Adrenal gland (tissue), 12 donors: ENCODE measurements around the gene ANKRD55. TPM values are rescaled to one million over a fixed set of nuclear protein-coding genes. Genes with fewer than 3 reads are reported as not detected.
"Not testable (repeated sequence)": the region's sequence is repeated elsewhere in the genome, so short reads cannot be mapped to it uniquely, and the experiment has no call there.

Experiments
- DNase-seq, 7 donors: peaks; one replicate each; pipeline ENCODE4 v3.0.0-alpha.2; 2019 to 2020
- H3K27ac ChIP-seq, 5 donors: fragments of 200-600 bp; sonication (generic) in 4 of 5; 1 replicate in 3 of 5; 2 replicates in 2 of 5; pipeline versions ENCODE4 v1.5.1 to v1.8.0; 2016 to 2020; ENCODE audit warnings: mild to moderate bottlenecking in 1 of 5
- H3K27me3 ChIP-seq: fragments of 200-600 bp; 2 replicates; pipeline ENCODE4 v1.8.0; 2021
- H3K36me3 ChIP-seq, 2 donors: fragments of 200-600 bp; replicated peaks in 1 of 2; 1 replicate in 1 of 2; 2 replicates in 1 of 2; pipeline versions ENCODE4 v1.5.1 to v1.8.0; 2018 to 2022
- H3K4me1 ChIP-seq, 2 donors: fragments of 200-600 bp; replicated peaks in 1 of 2; 1 replicate in 1 of 2; 2 replicates in 1 of 2; pipeline versions ENCODE4 v1.5.1 to v1.8.0; 2018 to 2021
- H3K4me3 ChIP-seq, 4 donors: fragments of 200-600 bp; sonication (generic) in 3 of 4; one replicate each; pipeline ENCODE4 v1.5.1; 2016 to 2018
- H3K9me3 ChIP-seq, 3 donors: fragments of 200-600 bp; sonication (generic) in 1 of 3; replicated peaks in 1 of 3; 1 replicate in 2 of 3; 2 replicates in 1 of 3; pipeline versions ENCODE4 v1.5.1 to v1.8.0; 2016 to 2021
- CTCF ChIP-seq, 6 experiments: fragments of 450-650 bp in 4 of 6; fragments of 200-600 bp in 2 of 6; sonication (generic) in 1 of 6; IDR thresholded peaks; 1 replicate in 5 of 6; 2 replicates in 1 of 6; pipeline versions ENCODE4 v1.5.1 to v1.8.0; 2016 to 2021; ENCODE audit warnings: antibody characterized with exemption in 6 of 6, mild to moderate bottlenecking in 2 of 6, moderate library complexity in 1 of 6
- POLR2A ChIP-seq, 2 donors: fragments of 450-650 bp; IDR thresholded peaks; one replicate each; pipeline ENCODE4 v1.6.1; 2017; ENCODE audit warnings: antibody characterized with exemption in 2 of 2, mild to moderate bottlenecking in 2 of 2, moderate library complexity in 1 of 2
- WGBS, 4 donors: extraction: QIAGEN DNeasy Blood & Tissue Kit in 2 of 4; methylation state at CpG; one replicate each; pipeline versions ENCODE4 v1.1.5 to v1.1.7; 2013 to 2017; 5-methylcytosine and 5-hydroxymethylcytosine counted together
- intact Hi-C, 2 donors: fragments of 100-400 bp; cut with DNase I; formaldehyde crosslinking; loops; one replicate each; pipeline versions ENCODE4 v1.14.1 to v1.15.0; 2022 to 2023
- polyA plus RNA-seq, 3 donors: library from polyadenylated mRNA; stranded (reverse); fragments of 200-250 nt in 2 of 3; fragments of 350-450 nt in 1 of 3; fragmentation: Illumina TruSeq in 1 of 3; extraction: RNeasy Lipid Tissue Mini Kit (QIAGEN cat#74804) in 1 of 3; gene quantifications; one replicate each; pipeline ENCODE4 v1.2.3, GENCODE V29; 2013 to 2014
- total RNA-seq, 9 donors: library from RNA; depleted of rRNA in 4 of 9; stranded (reverse); fragments of >200 nt in 4 of 9; fragments of 120-200 nt in 1 of 9; fragmentation: NEBNext Ultra II Directional in 1 of 9; extraction: Animal tissue kit (Norgen Biotek cat#: 25700) in 1 of 9; gene quantifications; one replicate each; pipeline versions ENCODE4 v1.1.0 to v1.2.4, GENCODE V29; 2013 to 2023
- donor health status: healthy with polysubstance abuse.
- donor health status: Bipolar disorder and iron deficiency.
- donor health status: DM: yes; HTN: yes; CAD: no.
- donor health status: DM: no; HTN: no; CAD: no.
- donor health status: DM: no; HTN: no; CAD: no.
- donor health status: DM: yes; HTN: yes; CAD: no.

ANKRD55 gene
- total and polyA plus RNA-seq, 12 donors: 0.03 to 0.81 (median 0.29) TPM; not detected in 4

GRCh38 chr5:56230576-56230975 is 2.6 kb downstream of the ANKRD55 start:
- Histone ChIP-seq H3K4me3 (no peak overlapping the region), H3K9me3 (no peaks in the 10 kb centered on the region), H3K27me3 (no peaks in the 10 kb centered on the region), H3K4me1 (no peaks in the 10 kb centered on the region), H3K36me3 (no peaks in the 10 kb centered on the region), H3K27ac (no peak overlapping the region)
- TF ChIP-seq CTCF (IDR thresholded peaks at IDR 0.05) (no peak), POLR2A (IDR thresholded peaks at IDR 0.05) (no peak)
- intact Hi-C loops: no loop called here
- DNase-seq: no peak

- H3K4me3 ChIP-seq: no peak overlapping the region
- H3K9me3 ChIP-seq: no peaks in the 10 kb centered on the region
- 54 to 75% (median 66%) methylated on average over 7 of the region's 7 CpGs for WGBS, 4 donors
- TF ChIP-seq CTCF (IDR thresholded peaks at IDR 0.05) (no peak), POLR2A (IDR thresholded peaks at IDR 0.05) (no peak)
- H3K36me3 ChIP-seq: no peaks in the 10 kb centered on the region
- DNase-seq: no peak
- H3K27me3 ChIP-seq: no peaks in the 10 kb centered on the region
- intact Hi-C loops: no loop called here
- H3K4me1 ChIP-seq: no peaks in the 10 kb centered on the region
- H3K27ac ChIP-seq: no peak overlapping the region
Measured at GRCh38 chr5:56229111-56229510, 4.0 kb downstream of the ANKRD55 start.

GRCh38 chr5:56228631-56229030 is 4.5 kb downstream of the ANKRD55 start:
- Histone ChIP-seq H3K27me3 (no peaks in the 10 kb centered on the region), H3K4me3 (no peak overlapping the region), H3K4me1 (no peaks in the 10 kb centered on the region), H3K36me3 (no peaks in the 10 kb centered on the region), H3K9me3 (no peaks in the 10 kb centered on the region), H3K27ac (no peak overlapping the region)
- WGBS, 4 donors: 79 to 86% (median 83%) methylated on average over 6 of the region's 6 CpGs
- DNase-seq: no peak
- intact Hi-C loops: no loop called here
- TF ChIP-seq CTCF (IDR thresholded peaks at IDR 0.05): no peak
- no peak for TF ChIP-seq POLR2A (IDR thresholded peaks at IDR 0.05)

GRCh38 chr5:56227691-56228090 is 5.4 kb downstream of the ANKRD55 start:
- H3K27me3 ChIP-seq: no peaks in the 10 kb centered on the region
- no peak overlapping the region for H3K27ac ChIP-seq
- no peak for TF ChIP-seq CTCF (IDR thresholded peaks at IDR 0.05)
- no peak for TF ChIP-seq POLR2A (IDR thresholded peaks at IDR 0.05)
- DNase-seq: no peak
- H3K4me3 ChIP-seq: no peak overlapping the region
- H3K4me1 ChIP-seq: no peaks in the 10 kb centered on the region
- intact Hi-C loops: no loop called here
- H3K36me3 ChIP-seq: no peaks in the 10 kb centered on the region
- H3K9me3 ChIP-seq: no peaks in the 10 kb centered on the region
- WGBS, 4 donors: 87 to 94% (median 91%) methylated on average over 5 of the region's 5 CpGs

GRCh38 chr5:56223298-56223697 is 9.8 kb downstream of the ANKRD55 start:
- H3K27ac ChIP-seq, H3K4me1 ChIP-seq, H3K9me3 ChIP-seq, H3K27me3 ChIP-seq, H3K36me3 ChIP-seq, H3K4me3 ChIP-seq, DNase-seq, intact Hi-C loops: not testable (repeated sequence)

GRCh38 chr5:56221601-56222000 is 11.5 kb downstream of the ANKRD55 start:
- 79 to 90% (median 84%) methylated on average over 3 to 6 of the region's 6 CpGs for WGBS, 4 donors
- intact Hi-C loops, DNase-seq, H3K27ac ChIP-seq, H3K9me3 ChIP-seq, H3K27me3 ChIP-seq, H3K4me1 ChIP-seq, H3K36me3 ChIP-seq, H3K4me3 ChIP-seq: not testable (repeated sequence)
